Ovary (tissue), 9 donors: ENCODE data around the gene SPARC. TPM values are rescaled to one million over a fixed set of nuclear protein-coding genes. Genes with fewer than 3 reads are reported as not detected.
A peak's percentile ranks its signal among the peaks of the same experiment; 100 is the strongest.

Source experiments
- DNase-seq, 5 donors: peaks; one replicate each; pipeline ENCODE4 v3.0.0-alpha.2; 2019 to 2020
- H3K27ac ChIP-seq, 2 donors: fragments of 200-600 bp; one replicate each; pipeline versions ENCODE4 v1.5.1 to v1.8.0; 2019 to 2022
- H3K27me3 ChIP-seq: fragments of 200-600 bp; one replicate; pipeline ENCODE4 v1.8.0; 2022
- H3K36me3 ChIP-seq: fragments of 200-600 bp; sonication (generic); one replicate; pipeline ENCODE4 v1.5.1; 2019
- H3K4me1 ChIP-seq: one replicate; pipeline ENCODE4 v1.8.1; 2013; ENCODE audit warnings: mild to moderate bottlenecking, moderate library complexity; ENCODE audit not compliant: insufficient read depth
- H3K4me3 ChIP-seq: fragments of 200-600 bp; sonication (generic); one replicate; pipeline ENCODE4 v1.5.1; 2017
- H3K9me3 ChIP-seq, 2 donors: fragments of 200-600 bp in 1 of 2; sonication (generic) in 1 of 2; one replicate each; pipeline versions ENCODE4 v1.5.1 to v1.8.1; 2013 to 2019; ENCODE audit warnings: mild to moderate bottlenecking in 1 of 2, moderate library complexity in 1 of 2
- EP300 ChIP-seq: sonication (generic); formaldehyde crosslinking; IDR thresholded peaks from one replicate; pipeline ENCODE4 v1.6.1; 2017; ENCODE audit warnings: antibody characterized with exemption
- POLR2A ChIP-seq: fragments of 450-650 bp; IDR thresholded peaks from one replicate; pipeline ENCODE4 v1.6.1; 2017; ENCODE audit warnings: antibody characterized with exemption, mild to moderate bottlenecking, moderate library complexity
- WGBS, 3 donors: extraction: QIAGEN DNeasy Blood & Tissue Kit in 1 of 3; methylation state at CpG; one replicate each; pipeline versions ENCODE4 v1.1.5 to v1.1.7; 2013 to 2017; 5-methylcytosine and 5-hydroxymethylcytosine counted together
- intact Hi-C, 4 donors: fragments of 100-400 bp; cut with DNase I; formaldehyde crosslinking; loops; one replicate each; pipeline versions ENCODE4 v1.11.0 to v1.15.1; 2022 to 2023
- polyA plus RNA-seq, 2 donors: library from polyadenylated mRNA; stranded (reverse); fragments of 200-250 nt in 1 of 2; fragments of 350-450 nt in 1 of 2; fragmentation: Illumina TruSeq in 1 of 2; extraction: RNeasy Lipid Tissue Mini Kit (QIAGEN cat#74804) in 1 of 2; gene quantifications; one replicate each; pipeline ENCODE4 v1.2.3, GENCODE V29; 2013 to 2014
- total RNA-seq, 7 donors: library from RNA; depleted of rRNA in 2 of 7; stranded (reverse); fragments of >200 nt in 2 of 7; fragmentation: NEBNext Ultra II Directional in 3 of 7; extraction: Animal tissue kit (Norgen Biotek cat#: 25700) in 3 of 7; gene quantifications; one replicate each; pipeline versions ENCODE4 v1.1.0 to v1.2.4, GENCODE V29; 2016 to 2023
- TF ChIP-seq, protein P1 (sequence below), 3 donors: fragments of 450-650 bp in 2 of 3; fragments of 200-600 bp in 1 of 3; IDR thresholded peaks; one replicate each; pipeline versions ENCODE4 v1.5.1 to v1.8.0; 2016 to 2022; ENCODE audit warnings: antibody characterized with exemption in 3 of 3, mild to moderate bottlenecking in 1 of 3
- donor health status: DM: no; HTN: no; CAD: no; lungs with moderate emphysema.
- donor health status: DM: no; HTN: no; CAD: no.
- donor health status: Bipolar disorder and iron deficiency.
- donor health status: DM: yes; HTN: yes; CAD: no.
- donor health status: DM: no; HTN: no; CAD: no.
- donor health status: DM: yes; HTN: yes; CAD: no.

Gene SPARC
- total and polyA plus RNA-seq, 9 donors: 220 to 2,564 (median 924) TPM

DNA sequence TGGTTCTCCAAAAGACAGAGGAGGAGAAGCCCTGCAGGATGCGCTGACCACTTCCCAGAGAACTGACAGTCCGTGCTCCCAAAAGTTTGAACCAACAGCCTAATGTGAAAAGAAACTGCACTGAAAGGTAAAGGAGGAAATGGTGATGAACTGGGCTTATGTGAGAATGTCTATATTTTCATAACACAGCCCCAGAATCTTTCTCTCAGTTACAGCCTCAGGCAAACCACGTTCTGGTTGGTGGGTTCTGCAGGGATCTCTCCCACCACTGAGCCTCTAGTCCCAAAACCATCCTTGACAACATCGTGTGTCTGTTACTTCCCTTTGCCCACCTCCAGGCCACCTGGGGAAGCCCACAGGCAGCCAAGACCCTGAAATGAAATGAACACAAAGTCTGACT lies 23.9 kb downstream of the SPARC start:
- DNase-seq: no peak
- Histone ChIP-seq H3K9me3 (no peaks in the 10 kb centered on the region), H3K27me3 (no peaks in the 10 kb centered on the region), H3K36me3 (no peaks in the 10 kb centered on the region), H3K4me3 (no peak overlapping the region), H3K27ac (peak overlapping the region in 1 of 2 donors; percentile 61), H3K4me1 (peaks cover 28% of the 10 kb centered on the region)
- intact Hi-C loops: loop anchor here in 1 of 4 donors (2.0 kb wide), 1 partner anchor 78 kb away; no protein-coding TSS in a partner anchor
- 57 to 65% (median 61%) methylated on average over 4 of the region's 4 CpGs for WGBS, 3 donors
- TF ChIP-seq, protein P1, sequence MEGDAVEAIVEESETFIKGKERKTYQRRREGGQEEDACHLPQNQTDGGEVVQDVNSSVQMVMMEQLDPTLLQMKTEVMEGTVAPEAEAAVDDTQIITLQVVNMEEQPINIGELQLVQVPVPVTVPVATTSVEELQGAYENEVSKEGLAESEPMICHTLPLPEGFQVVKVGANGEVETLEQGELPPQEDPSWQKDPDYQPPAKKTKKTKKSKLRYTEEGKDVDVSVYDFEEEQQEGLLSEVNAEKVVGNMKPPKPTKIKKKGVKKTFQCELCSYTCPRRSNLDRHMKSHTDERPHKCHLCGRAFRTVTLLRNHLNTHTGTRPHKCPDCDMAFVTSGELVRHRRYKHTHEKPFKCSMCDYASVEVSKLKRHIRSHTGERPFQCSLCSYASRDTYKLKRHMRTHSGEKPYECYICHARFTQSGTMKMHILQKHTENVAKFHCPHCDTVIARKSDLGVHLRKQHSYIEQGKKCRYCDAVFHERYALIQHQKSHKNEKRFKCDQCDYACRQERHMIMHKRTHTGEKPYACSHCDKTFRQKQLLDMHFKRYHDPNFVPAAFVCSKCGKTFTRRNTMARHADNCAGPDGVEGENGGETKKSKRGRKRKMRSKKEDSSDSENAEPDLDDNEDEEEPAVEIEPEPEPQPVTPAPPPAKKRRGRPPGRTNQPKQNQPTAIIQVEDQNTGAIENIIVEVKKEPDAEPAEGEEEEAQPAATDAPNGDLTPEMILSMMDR (IDR thresholded peaks at IDR 0.05): no peak
- TF ChIP-seq EP300: no peak
- no peak for TF ChIP-seq POLR2A

DNA sequence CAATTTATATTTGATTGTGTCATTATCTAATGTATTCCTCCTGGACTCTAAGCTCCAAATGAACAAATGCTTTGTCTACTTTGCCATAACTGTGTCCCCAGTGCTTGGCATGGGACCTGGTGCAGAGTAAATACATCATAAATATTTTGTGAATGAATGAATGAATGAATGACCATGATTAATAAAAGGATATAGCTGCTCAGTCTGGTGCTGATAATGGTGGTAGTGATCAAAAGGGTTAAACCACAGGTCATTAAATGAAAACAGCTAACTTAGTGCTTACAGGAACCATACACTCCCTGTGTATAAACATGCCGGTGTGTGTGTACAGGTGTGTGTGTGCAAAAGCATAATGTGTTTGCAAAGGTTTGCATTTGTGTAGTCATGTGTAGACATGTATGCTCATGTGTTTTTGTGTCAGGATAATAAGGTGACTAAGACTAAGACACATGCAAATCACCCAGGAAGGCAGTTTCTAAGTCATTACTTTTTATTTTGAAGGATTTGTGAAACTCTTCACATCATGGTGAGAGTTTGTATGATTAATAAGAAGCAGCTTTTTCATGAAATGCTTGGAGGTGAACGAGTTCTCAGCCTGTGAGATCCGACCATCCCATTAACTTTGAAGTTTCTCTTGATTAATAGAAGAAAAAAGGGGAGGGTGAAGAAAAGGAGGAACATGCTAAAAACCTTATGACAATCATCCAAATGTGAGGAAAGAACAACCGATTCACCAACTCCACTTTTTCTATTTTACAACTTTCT lies 24.6 kb downstream of the SPARC start:
- TF ChIP-seq EP300 (no peak), POLR2A (no peak)
- TF ChIP-seq, protein P1 (IDR thresholded peaks at IDR 0.05): no peak
- Histone ChIP-seq H3K4me1 (peaks cover 26% of the 10 kb centered on the region), H3K4me3 (no peak overlapping the region), H3K9me3 (no peaks in the 10 kb centered on the region), H3K27me3 (no peaks in the 10 kb centered on the region), H3K36me3 (no peaks in the 10 kb centered on the region), H3K27ac (peak overlapping the region in 1 of 2 donors; percentile 61)
- 25 to 34% (median 30%) methylated on average over 4 of the region's 4 CpGs for WGBS, 3 donors
- no peak for DNase-seq
- intact Hi-C loops: loop anchor here in 1 of 4 donors (2.0 kb wide), 1 partner anchor 79 kb away; no protein-coding TSS in a partner anchor

DNA sequence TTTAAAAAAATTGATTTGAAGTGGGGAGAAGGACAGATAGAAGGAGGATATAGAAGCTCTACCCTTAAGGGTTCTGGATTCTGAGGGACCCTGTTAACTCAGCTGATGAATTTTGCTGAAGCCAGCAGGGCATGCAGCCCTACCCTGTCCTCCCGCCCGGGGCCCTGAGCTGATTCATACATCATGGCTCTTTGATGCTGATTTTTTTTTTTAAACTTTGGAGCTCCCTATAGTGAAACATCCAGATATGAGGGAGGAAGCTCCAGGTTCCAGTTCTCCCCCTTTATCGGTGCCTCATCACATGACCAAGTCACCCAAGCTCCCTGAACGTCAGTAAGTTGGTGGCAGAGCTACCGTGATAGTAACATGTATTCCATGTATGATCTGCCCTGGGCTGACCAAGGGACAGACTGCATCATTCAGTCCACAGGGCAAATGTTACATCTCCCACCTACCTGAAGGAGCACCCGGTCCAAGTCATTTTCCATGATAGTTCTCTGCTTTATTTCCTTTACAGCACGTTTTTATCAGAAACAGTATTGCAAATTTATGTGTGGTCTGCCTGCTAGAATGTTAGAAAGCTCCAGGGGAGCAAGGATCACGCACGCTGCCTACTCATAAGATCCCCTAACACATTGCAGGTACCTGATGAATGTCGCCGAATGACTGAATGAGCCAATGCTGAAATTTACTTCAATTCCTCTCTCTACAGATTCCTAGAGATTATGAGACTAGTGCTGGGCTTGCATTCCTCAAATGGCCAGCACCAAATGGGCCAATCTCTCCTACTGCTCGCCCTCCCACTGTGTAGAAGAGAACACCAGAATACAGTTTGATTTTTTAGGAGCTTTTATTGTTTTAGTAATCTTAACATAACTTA lies 25.9 kb downstream of the SPARC start:
- peaks cover 22% of the 10 kb centered on the region for H3K4me1 ChIP-seq
- 17 to 23% (median 19%) methylated on average over 12 of the region's 12 CpGs for WGBS, 3 donors
- no peaks in the 10 kb centered on the region for H3K27me3 ChIP-seq
- no peak for TF ChIP-seq EP300
- TF ChIP-seq, protein P1 (IDR thresholded peaks at IDR 0.05): no peak
- no peak for TF ChIP-seq POLR2A
- no peak for DNase-seq
- intact Hi-C loops: no loop called here
- no peaks in the 10 kb centered on the region for H3K9me3 ChIP-seq
- no peaks in the 10 kb centered on the region for H3K36me3 ChIP-seq
- H3K4me3 ChIP-seq: no peak overlapping the region
- peak overlapping the region in 1 of 2 donors; percentile 39 for H3K27ac ChIP-seq

DNA sequence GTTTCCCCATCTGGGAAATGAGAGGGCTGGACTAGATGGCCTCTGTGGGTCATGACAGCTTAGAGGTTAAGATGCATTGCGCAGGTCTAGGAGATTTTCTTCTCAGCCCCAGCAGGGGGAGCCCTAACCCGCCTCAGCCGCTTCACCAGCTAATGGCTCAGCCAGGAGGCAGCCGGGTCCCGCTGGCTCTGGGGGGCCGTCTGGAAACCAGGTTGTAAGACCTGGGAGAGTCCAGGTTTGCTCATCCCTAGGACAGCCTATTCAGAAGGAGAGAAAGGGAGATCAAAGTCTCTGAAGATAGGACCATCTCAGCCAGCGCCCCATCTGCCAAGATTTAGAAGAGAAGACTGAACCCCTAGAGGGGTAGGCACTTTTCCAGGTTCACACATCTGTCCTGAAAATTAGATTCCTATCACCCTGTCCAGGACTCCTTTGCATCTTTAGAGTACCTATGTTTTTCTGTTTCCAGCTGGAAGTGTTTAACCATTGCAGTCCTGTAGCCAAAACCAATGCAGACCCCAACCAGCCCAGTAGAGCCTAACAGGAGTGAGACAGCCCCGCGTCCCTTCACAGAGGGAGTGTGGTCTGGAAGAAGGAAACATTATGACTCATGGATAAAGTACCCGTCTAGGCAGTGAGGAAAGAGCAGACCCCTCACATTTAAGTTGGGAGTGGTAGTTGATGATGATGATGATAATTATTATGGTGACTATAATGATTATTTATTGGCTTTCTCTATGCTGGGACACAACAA lies 27.5 kb downstream of the SPARC start:
- no peaks in the 10 kb centered on the region for H3K36me3 ChIP-seq
- WGBS, 3 donors: 8 to 14% (median 12%) methylated on average over 10 of the region's 10 CpGs
- peak; percentile 85 to 92 (median 90) for DNase-seq
- no peak overlapping the region for H3K4me3 ChIP-seq
- TF ChIP-seq, protein P1 (IDR thresholded peaks at IDR 0.05): peak; percentile 77 to 93 (median 87)
- TF ChIP-seq EP300: no peak
- peak overlapping the region in 1 of 2 donors; percentile 39 for H3K27ac ChIP-seq
- intact Hi-C loops: loop anchor here in 3 of 4 donors (2.0 to 10.0 kb wide), 2 partner anchors 82 to 214 kb away; partner anchors contain the start of gene SLC36A1 (in 1 of the 3)
- no peaks in the 10 kb centered on the region for H3K27me3 ChIP-seq
- H3K9me3 ChIP-seq: no peaks in the 10 kb centered on the region
- peaks cover 10% of the 10 kb centered on the region for H3K4me1 ChIP-seq
